ENCODE results near the gene SRPK2. TPM values are rescaled to one million over a fixed set of nuclear protein-coding genes. Genes with fewer than 3 reads are reported as not detected.

Gene SRPK2
- polyA plus RNA-seq, 1 of the 3 experiments (the other 2 are of a cell fraction) = 15.4 TPM

GRCh38 chr7:105112440-105113418 lies 276.0 kb downstream of the SRPK2 start:
- Histone ChIP-seq H3K4me1 (ENCODE audit: control insufficient read depth in 1 of 2, insufficient read depth in 2 of 2, low read depth in 1 of 2, low read length in 1 of 2) (peaks cover 0 to 10% of the 10 kb centered on the region in 2 experiments; a peak in 2 of 4 replicates), H3K27ac (ENCODE audit: low read depth in 2 of 2, low read length in 1 of 2) (no peak overlapping the region), H3K27me3 (ENCODE audit: insufficient read depth) (no peaks in the 10 kb centered on the region), H3K4me3 (ENCODE audit: low read depth in 2 of 2, low read length in 1 of 2) (no peak overlapping the region), H3K9ac (no peak overlapping the region), H3K9me3 (no peaks in the 10 kb centered on the region), H3K36me3 (replicated peaks in 1 of 2; ENCODE audit: control insufficient read depth in 1 of 2, insufficient read depth in 2 of 2, low read length in 1 of 2) (peaks cover 95 to 98% of the 10 kb centered on the region in 2 experiments), H3K9me2 (no peaks in the 10 kb centered on the region), H4K20me1 (ENCODE audit: insufficient read depth) (peaks cover 26% of the 10 kb centered on the region; the same call in 1 of the 2 replicates), H3F3A (replicated peaks; ENCODE audit: insufficient read depth) (peaks cover 76% of the 10 kb centered on the region), H3K79me2 (ENCODE audit: insufficient read depth) (peaks cover 18% of the 10 kb centered on the region; the same call in 1 of the 2 replicates), H2AFZ (ENCODE audit: low read depth) (no peak overlapping the region), H3K4me2 (no peak overlapping the region)
- ChIA-PET CTCF (interaction anchor here (0.5 to 1.0 kb wide), 3 partner anchors 10 to 189 kb away, joined by 3 read pairs; no protein-coding TSS in a partner anchor), POLR2A (interaction anchor here (0.6 kb wide), 1 partner anchor 271 kb away, joined by 4 read pairs; no protein-coding TSS in a partner anchor)
- no peak for DNase-seq
- WGBS (ENCODE audit: low lambda C conversion rate) = 96% methylated on average over 11 of the region's 11 CpGs
- no peak for TF ChIP-seq RCOR1 (IDR thresholded peaks at IDR 0.05; ENCODE audit: low read length)
- TF ChIP-seq POLR2AphosphoS5 (IDR thresholded peaks at IDR 0.05; ENCODE audit: low read depth, low read length) = no peak; the same call in 1 of the 2 replicates
- no peak for TF ChIP-seq EP300 (IDR thresholded peaks at IDR 0.05; ENCODE audit: borderline replicate concordance in 1 of 2, low read depth in 1 of 2, low read length in 1 of 2)
- TF ChIP-seq IRF3 (IDR thresholded peaks at IDR 0.05; ENCODE audit: low read depth, low read length) = no peak
- TF ChIP-seq FOXM1 (IDR thresholded peaks at IDR 0.05; ENCODE audit: low read depth) = no peak
- TF ChIP-seq GATA2 (CRISPR knock-in tag; IDR thresholded peaks at IDR 0.05) = no peak
- TF ChIP-seq SIN3A (IDR thresholded peaks at IDR 0.05; ENCODE audit: borderline replicate concordance, low read depth, low read length) = no peak
- no peak for TF ChIP-seq TEAD4 (IDR thresholded peaks at IDR 0.05; ENCODE audit: borderline replicate concordance, insufficient read depth)

GRCh38 chr7:105107458-105107857 lies 281.3 kb downstream of the SRPK2 start:
- no peak overlapping the region for H3K4me2 ChIP-seq
- H3K4me3 ChIP-seq (ENCODE audit: low read depth in 2 of 2, low read length in 1 of 2) = no peak overlapping the region
- no peak overlapping the region for H2AFZ ChIP-seq (ENCODE audit: low read depth)
- H3K79me2 ChIP-seq (ENCODE audit: insufficient read depth) = peaks cover 36% of the 10 kb centered on the region; the same call in 1 of the 2 replicates
- peaks cover 86 to 97% of the 10 kb centered on the region in 2 experiments for H3K36me3 ChIP-seq (replicated peaks in 1 of 2; ENCODE audit: control insufficient read depth in 1 of 2, insufficient read depth in 2 of 2, low read length in 1 of 2)
- CTCF ChIA-PET = no interaction called here
- no peaks in the 10 kb centered on the region for H3K9me2 ChIP-seq
- H3K9ac ChIP-seq = no peak overlapping the region
- H3K9me3 ChIP-seq = no peaks in the 10 kb centered on the region
- H3F3A ChIP-seq (replicated peaks; ENCODE audit: insufficient read depth) = peaks cover 77% of the 10 kb centered on the region
- H3K4me1 ChIP-seq (ENCODE audit: control insufficient read depth in 1 of 2, insufficient read depth in 2 of 2, low read depth in 1 of 2, low read length in 1 of 2) = peaks cover 10 to 13% of the 10 kb centered on the region in 2 experiments; a peak in 2 of 4 replicates
- no peaks in the 10 kb centered on the region for H3K27me3 ChIP-seq (ENCODE audit: insufficient read depth)
- no peak overlapping the region for H3K27ac ChIP-seq (ENCODE audit: low read depth in 2 of 2, low read length in 1 of 2)
- POLR2A ChIA-PET = no interaction called here
- H4K20me1 ChIP-seq (ENCODE audit: insufficient read depth) = peaks cover 16% of the 10 kb centered on the region; the same call in 1 of the 2 replicates
- TF ChIP-seq SIN3A (IDR thresholded peaks at IDR 0.05; ENCODE audit: borderline replicate concordance, low read depth, low read length) = no peak
- no peak for TF ChIP-seq USF1 (IDR thresholded peaks at IDR 0.05; ENCODE audit: borderline replicate concordance, low read depth)
- no peak for TF ChIP-seq REST (IDR thresholded peaks at IDR 0.05; ENCODE audit: low read depth, low read length)
- TF ChIP-seq MEF2A (IDR thresholded peaks at IDR 0.05; ENCODE audit: borderline replicate concordance, low read depth) = no peak
- TF ChIP-seq TEAD4 (IDR thresholded peaks at IDR 0.05; ENCODE audit: borderline replicate concordance, insufficient read depth) = no peak
- no peak for TF ChIP-seq EP300 (IDR thresholded peaks at IDR 0.05; ENCODE audit: borderline replicate concordance in 1 of 2, low read depth in 1 of 2, low read length in 1 of 2)
- TF ChIP-seq POLR2AphosphoS5 (IDR thresholded peaks at IDR 0.05; ENCODE audit: low read depth, low read length) = no peak
- WGBS (ENCODE audit: low lambda C conversion rate) = 93% methylated on average over 9 of the region's 9 CpGs
- no peak for DNase-seq

All from SK-N-SH (cell line).